Esophagus squamous epithelium (tissue), 4 donors: ENCODE measurements around the gene C4A.

Experiments
- CTCF ChIP-seq, 6 experiments: fragments of 450-650 bp in 4 of 6; fragments of 200-600 bp in 2 of 6; sonication (generic) in 2 of 6; IDR thresholded peaks; one replicate each; pipeline ENCODE4 v1.5.1; 2016 to 2019; ENCODE audit warnings: antibody characterized with exemption in 6 of 6, mild to moderate bottlenecking in 4 of 6, moderate library complexity in 4 of 6
- POLR2A ChIP-seq, 4 donors: fragments of 450-650 bp; IDR thresholded peaks; one replicate each; pipeline ENCODE4 v1.6.1; 2017; ENCODE audit warnings: antibody characterized with exemption in 4 of 4, mild to moderate bottlenecking in 4 of 4, moderate library complexity in 3 of 4

GRCh38 chr6:32047539-32047854 lies 65.6 kb downstream of the C4A start:
- no peak for TF ChIP-seq CTCF (IDR thresholded peaks at IDR 0.05)
- TF ChIP-seq POLR2A (IDR thresholded peaks at IDR 0.05) = no peak
